GM21381 (cell line): Measurements from ENCODE around the gene CDS2.

Experiments used
- ATAC-seq: cut with Tn5 transposase; IDR thresholded peaks from one replicate; pipeline ENCODE4 v1.9.1; 2021; ENCODE audit warnings: mild to moderate bottlenecking, moderate library complexity; ENCODE audit not compliant: unreplicated experiment

Gene CDS2

DNA sequence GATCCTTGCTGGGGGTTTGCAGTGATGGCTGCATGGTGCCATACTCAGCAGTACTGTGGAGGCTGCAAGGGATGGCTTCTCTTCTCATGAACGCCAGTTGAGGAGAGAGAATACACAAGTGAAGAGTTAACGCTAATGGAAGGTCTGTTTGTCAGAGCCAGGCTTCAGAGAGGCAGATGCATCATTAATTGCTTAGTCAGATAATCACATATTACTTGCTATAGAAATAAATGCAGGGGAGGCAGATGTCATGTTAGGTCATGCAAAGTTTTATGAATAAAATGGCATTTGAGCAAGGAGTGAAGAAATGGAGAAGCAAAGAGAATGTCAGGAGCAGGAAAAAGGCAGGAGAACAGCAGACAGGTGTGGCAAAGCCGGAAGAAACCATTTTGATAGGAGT, 51.2 kb downstream of the CDS2 start:
- no peak for ATAC-seq

DNA sequence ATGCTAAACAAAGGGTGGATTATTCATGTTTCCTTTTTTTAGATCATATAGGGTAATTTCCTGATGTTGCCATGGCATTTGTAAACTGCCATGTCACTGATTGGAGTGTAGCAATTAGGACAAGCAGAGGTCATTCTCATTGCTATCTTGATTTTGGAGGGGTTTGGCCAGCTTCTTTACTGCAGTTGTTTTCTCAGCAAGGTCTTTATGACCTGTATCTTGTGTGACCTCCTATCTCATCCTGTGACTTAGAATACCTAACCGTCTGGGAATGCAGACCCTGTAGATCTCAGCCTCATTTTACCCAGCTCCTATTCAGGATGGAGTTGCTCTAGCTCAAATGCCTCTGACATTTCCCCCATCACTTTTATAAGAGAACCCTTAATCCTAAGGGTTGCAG, 53.6 kb downstream of the CDS2 start:
- ATAC-seq, result no peak

- ATAC-seq, result no peak
These were observed 54.1 kb downstream of the CDS2 start for GRCh38 chr20:5180933-5181332.

- ATAC-seq, result no peak
These were observed 54.7 kb downstream of the CDS2 start for GRCh38 chr20:5181492-5181891.

GRCh38 chr20:5181958-5182357, 55.1 kb downstream of the CDS2 start:
- no peak for ATAC-seq

DNA sequence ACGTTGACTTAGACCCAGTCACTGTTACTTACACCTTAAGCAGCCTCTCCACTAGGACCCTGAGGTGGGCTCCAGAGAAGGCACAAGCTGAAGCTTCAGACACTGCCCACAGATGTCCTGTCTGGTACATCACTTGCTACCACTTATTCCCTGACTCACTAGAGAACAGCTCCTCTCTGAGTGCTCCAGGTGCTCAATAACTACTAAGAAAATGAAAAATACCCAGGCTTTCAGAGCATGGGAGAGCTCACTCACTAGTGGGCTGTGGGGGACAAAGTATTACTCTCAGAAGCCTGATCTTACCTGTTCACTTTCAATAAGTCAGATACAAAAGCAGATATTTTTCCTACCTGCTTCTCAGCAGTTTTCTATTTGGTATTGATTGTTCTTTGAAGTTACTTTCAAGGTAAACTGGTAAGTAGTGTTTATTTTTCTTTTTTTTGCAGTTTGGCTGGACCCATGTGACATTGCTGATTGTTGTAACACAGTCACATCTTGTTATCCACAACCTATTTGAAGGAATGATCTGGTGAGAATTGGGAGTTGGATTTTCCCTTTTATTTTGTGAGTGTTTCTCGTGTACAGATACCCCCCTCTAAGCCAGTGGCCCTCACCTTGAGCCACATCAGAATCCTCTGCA, 55.9 kb downstream of the CDS2 start:
- no peak for ATAC-seq

DNA sequence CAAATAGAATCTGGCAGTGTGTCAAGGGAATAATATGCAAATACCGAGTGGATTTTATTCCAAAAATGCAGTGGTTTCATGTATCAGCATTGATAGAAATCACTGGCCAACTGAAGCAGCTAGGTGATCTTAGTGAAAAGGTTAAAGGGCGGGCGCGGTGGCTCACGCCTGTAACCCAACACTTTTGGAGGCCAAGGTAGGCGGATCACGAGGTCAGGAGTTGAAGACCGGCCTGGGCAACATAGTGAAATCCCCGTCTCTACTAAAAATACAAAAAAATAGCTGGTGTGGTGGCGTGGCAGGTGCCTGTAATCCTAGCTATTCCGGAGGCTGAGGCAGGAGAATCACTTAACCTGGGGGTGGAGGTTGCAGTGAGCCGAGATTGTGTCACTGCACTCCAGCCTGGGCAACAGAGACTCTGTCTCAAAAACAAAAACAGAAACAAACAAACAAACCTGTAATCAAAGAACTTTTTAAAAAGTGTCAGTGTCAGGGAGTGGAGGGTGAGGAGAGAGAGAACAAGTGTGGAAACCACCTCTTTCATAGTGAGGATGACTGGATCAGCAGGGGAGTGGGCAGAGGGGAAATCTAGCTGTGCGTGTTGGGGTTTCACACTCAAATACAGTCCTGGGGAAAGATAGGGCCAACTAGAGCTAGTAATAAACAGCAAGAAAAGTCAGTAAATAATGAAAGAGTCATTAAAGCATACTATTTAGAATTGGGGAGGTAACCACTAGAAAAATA, 57.1 kb downstream of the CDS2 start:
- no peak for ATAC-seq

GRCh38 chr20:5184684-5185083, 57.9 kb downstream of the CDS2 start:
- ATAC-seq, result no peak

GRCh38 chr20:5187122-5187521, 60.3 kb downstream of the CDS2 start:
- no peak for ATAC-seq

DNA sequence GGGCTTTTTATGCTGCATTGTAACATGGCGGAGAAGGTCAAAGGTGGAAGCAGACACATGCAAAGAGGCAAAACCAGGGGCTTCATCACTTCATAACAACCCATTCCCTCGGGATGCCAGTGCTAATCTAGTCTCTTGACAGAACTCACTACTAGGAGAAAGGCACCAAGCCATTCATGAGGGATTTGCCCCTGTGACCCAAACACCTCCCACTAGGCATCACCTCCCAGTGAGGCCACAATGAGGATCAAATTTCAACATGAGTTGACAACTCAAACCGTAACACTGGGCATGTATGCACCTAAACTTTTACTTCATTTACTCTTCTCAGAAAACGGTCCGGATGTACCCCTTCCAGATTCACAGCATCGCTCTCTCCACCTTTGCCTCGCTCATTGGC, 61.9 kb downstream of the CDS2 start:
- no peak for ATAC-seq

DNA sequence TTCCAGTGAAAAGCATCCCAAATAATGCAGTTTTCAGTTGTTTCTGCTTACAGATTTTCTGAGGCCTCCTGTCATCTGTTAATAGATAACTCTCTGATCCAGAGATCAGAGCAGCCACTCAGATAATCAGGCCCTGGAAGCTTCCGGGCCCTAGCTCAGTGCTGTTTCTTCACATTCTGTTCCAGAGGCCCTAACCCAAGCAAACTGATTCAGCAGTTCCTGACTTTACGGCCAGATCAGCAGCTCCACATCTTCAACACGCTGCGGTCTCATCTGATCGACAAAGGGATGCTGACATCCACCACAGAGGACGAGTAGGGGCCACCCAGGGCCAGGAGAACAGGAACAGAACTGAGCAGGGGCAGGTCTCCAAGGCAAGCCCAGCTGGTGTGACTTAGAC, 63.1 kb downstream of the CDS2 start:
- ATAC-seq, result no peak

DNA sequence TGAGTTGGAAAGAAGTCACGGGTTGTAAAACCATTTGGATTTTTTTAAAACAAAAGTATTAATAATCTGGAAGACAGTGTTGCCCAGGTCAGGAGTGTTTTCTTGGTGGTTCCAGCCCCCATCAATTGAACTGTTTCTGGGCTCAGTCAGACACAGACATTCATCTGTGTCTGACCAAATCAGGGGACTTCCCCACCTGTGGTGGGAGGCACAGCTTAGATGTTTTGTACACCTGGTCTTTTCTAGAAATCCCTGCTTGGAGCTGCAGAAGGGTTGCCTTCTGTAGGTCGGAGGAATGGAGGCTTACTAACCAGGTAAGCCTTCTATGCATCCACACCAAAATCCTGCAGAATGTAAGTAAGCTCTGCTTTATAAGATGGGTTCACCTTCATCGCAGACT, 63.6 kb downstream of the CDS2 start:
- ATAC-seq, result no peak

- ATAC-seq, result no peak
These were observed 65.2 kb downstream of the CDS2 start for GRCh38 chr20:5191829-5192569.

DNA sequence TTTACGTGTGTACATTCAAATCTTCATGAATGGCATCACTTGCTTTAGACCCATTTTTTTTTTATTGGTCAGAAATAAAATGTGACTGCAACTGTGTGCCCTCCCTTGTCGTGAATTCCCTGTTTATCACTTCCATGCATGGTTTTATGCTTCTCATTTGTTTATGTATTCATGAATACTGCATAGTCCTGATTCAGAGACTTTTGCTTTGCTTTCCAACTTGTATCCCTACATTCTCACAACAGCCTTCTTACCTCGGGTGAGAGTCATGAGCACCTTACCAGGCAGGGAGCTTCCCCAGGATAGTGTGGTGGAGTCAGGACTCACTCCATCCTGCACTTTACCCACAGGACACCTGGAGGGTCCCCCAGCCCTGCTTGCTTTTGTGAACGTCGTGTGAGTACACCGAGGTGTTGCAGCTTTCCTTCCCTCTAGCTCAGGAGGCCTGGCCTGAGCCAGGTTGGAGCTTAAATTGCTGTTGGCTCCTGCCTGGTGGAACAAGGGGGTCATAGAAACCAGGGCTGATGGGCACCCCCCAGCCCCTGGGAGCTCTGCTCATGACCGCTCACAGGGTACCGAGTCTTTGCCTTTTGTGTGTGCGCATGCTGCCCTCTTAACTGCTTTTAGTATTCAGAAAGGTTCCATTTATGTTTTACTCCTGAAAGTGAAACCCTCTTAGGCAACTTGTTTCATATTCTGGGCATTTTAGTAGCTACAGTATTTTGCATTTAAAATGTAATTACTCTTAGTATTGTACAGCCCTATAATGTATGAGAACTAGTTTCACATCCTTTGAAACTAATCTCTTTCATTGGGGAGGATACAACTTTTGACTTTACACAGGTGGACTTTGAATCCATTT, 66.0 kb downstream of the CDS2 start:
- ATAC-seq, result no peak

GRCh38 chr20:5195655-5196054, 68.8 kb downstream of the CDS2 start:
- ATAC-seq, result no peak

- ATAC-seq, result no peak
These were observed 69.3 kb downstream of the CDS2 start for GRCh38 chr20:5196149-5196548.

GRCh38 chr20:5197270-5197827, 70.5 kb downstream of the CDS2 start:
- no peak for ATAC-seq

DNA sequence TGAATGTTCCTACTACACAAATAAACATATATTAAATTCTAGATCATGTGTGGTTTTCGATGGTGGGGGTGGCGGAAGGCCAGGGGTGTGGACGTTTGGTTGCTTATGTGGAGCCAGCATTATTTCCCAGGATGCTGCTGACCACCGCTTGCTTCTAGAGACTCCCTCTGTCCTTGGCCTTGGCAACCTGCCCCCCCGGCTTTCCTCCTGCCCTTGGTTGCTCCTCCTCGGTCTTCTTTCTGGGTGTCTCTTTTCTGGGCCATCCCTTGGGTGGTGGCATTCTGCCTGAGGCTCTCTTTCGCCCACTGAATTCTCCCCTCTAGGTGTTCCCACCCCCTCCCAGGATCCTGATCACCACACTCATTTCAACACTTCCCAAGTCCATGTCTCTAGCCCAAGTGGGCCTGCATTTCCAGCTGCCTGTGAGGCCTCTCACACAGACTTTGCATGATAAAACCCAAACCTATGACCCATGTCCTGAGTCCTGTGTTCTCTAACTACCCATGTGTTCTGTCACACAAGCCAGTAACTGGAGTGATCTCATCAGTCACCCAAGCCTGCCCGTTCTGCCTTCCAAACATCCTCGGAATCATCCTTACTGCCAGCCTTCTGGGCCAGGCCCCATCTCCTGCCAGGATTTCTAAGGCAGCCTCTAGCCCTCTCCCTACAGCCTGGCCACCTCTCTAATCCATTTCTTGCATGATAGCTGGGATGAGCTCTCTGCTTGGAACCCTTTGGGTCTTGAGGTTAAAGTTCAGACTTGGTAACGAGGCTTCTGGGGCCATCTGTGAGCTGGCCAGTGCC, 71.2 kb downstream of the CDS2 start:
- ATAC-seq, result no peak

DNA sequence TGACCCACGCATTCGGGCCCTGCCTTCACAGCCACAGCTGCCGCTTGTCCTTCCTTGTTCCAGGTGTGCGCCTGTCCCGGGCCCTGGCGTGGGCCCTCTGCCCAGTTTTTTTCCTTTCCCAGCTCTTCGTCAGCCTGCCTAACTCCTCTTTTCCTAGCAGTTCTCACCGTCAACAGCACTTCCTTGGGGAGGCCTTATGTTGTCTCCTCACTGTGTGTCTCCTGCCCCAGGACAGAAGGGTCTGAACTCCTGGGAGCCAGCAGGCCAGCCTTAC, 71.8 kb downstream of the CDS2 start:
- ATAC-seq, result no peak

GRCh38 chr20:5203380-5203779, 76.6 kb downstream of the CDS2 start:
- no peak for ATAC-seq
